Endothelial cell of umbilical vein (primary cell): ENCODE results near the gene FANK1. TPM values are rescaled to one million over a fixed set of nuclear protein-coding genes. Genes with fewer than 3 reads are reported as not detected.

ENCODE experiments used
- BruUV-seq: library from RNA; stranded (reverse); fragments of 400-500 nt; replicated peaks from 2 replicates; lab custom pipeline; 2021; lab: Mats Ljungman, UMichigan
- CTCF ChIA-PET: fragments of 300-600, 350-600 bp; sonication (Branson Sonifier 250); formaldehyde crosslinking; loops from one replicate; lab custom pipeline; 2021; ENCODE audit warnings: antibody characterized with exemption, inconsistent platforms; lab: Charles Lee
- POLR2A ChIA-PET: fragments of 300-600, 350-600 bp; sonication (Branson Sonifier 250); formaldehyde crosslinking; loops from one replicate; lab custom pipeline; 2021; ENCODE audit warnings: antibody characterized with exemption, inconsistent platforms; lab: Charles Lee
- DNase-seq: peaks from one replicate; pipeline ENCODE4 v3.0.0-alpha.2; 2011; ENCODE audit warnings: low read depth, low spot score
- FAIRE-seq: peaks from 2 replicates; lab custom pipeline; 2011; peaks lifted over from hg19 to GRCh38; lab: Jason Lieb, UNC
- H2AFZ ChIP-seq: 2 replicates; pipeline ENCODE4 v1.6.0; 2012; ENCODE audit warnings: low read depth, low read length, control low read depth, inconsistent platforms
- H3K27ac ChIP-seq: 2 replicates; pipeline ENCODE4 v1.5.1; 2011; ENCODE audit warnings: low read depth, mild to moderate bottlenecking, control low read depth, low read length, moderate library complexity; ENCODE audit not compliant: insufficient read depth
- H3K27me3 ChIP-seq, 2 experiments: 2 replicates each; pipeline versions ENCODE4 v1.6.0 to v1.6.1; 2011; ENCODE audit warnings: low read length in 2 of 2, mixed read lengths in 1 of 2; ENCODE audit not compliant: control insufficient read depth in 2 of 2, insufficient read depth in 2 of 2
- H3K36me3 ChIP-seq, 2 experiments: 2 replicates in 1 of 2; 3 replicates in 1 of 2; pipeline ENCODE4 v1.5.1; 2011; ENCODE audit warnings: low read length in 2 of 2, mild to moderate bottlenecking in 1 of 2, moderate library complexity in 1 of 2; ENCODE audit not compliant: control insufficient read depth in 2 of 2, insufficient read depth in 2 of 2; ENCODE audit errors: extremely low read depth in 1 of 2
- H3K4me1 ChIP-seq: 3 replicates; pipeline ENCODE4 v1.5.1; 2011; ENCODE audit warnings: mild to moderate bottlenecking, low read length; ENCODE audit not compliant: control insufficient read depth, insufficient read depth; ENCODE audit errors: extremely low read depth
- H3K4me2 ChIP-seq: 2 replicates; pipeline ENCODE4 v1.6.1; 2011; ENCODE audit warnings: low read length, control low read depth, mixed read lengths; ENCODE audit not compliant: insufficient read depth
- H3K4me3 ChIP-seq, 3 experiments: fragments of 200-600 bp in 1 of 3; sonication (generic), shearing (Covaris generic) in 1 of 3; replicated peaks in 1 of 3; 2 replicates each; pipeline ENCODE4 v1.5.1; 2011 to 2016; ENCODE audit warnings: control low read depth in 3 of 3, low read length in 3 of 3, mild to moderate bottlenecking in 2 of 3, inconsistent platforms in 1 of 3, low read depth in 1 of 3, moderate library complexity in 1 of 3; ENCODE audit not compliant: insufficient read depth in 1 of 3
- H3K79me2 ChIP-seq: 2 replicates; pipeline ENCODE4 v1.6.0; 2012; ENCODE audit warnings: low read length, inconsistent platforms; ENCODE audit not compliant: control insufficient read depth, insufficient read depth
- H3K9ac ChIP-seq: replicated peaks from 2 replicates; pipeline ENCODE3; 2011; ENCODE audit warnings: low read length, control low read depth; ENCODE audit not compliant: insufficient read depth; ENCODE audit errors: extremely low read depth
- H3K9me1 ChIP-seq: replicated peaks from 3 replicates; pipeline ENCODE4 v1.6.0; 2011; ENCODE audit warnings: mild to moderate bottlenecking, low read length; ENCODE audit not compliant: control insufficient read depth, insufficient read depth; ENCODE audit errors: extremely low read depth
- H3K9me3 ChIP-seq: replicated peaks from 2 replicates; pipeline ENCODE4 v1.5.1; 2012; ENCODE audit warnings: low read length, inconsistent platforms; ENCODE audit not compliant: control insufficient read depth, insufficient read depth
- H4K20me1 ChIP-seq: replicated peaks from 2 replicates; pipeline ENCODE3; 2011; ENCODE audit warnings: mild to moderate bottlenecking, low read length; ENCODE audit not compliant: control insufficient read depth, insufficient read depth; ENCODE audit errors: extremely low read depth
- CTCF ChIP-seq, 2 donors: IDR thresholded peaks; 1 replicate in 1 of 2; 2 replicates in 1 of 2; pipeline ENCODE4 v1.5.1; 2011; ENCODE audit warnings: low read length in 2 of 2, mild to moderate bottlenecking in 2 of 2, moderate library complexity in 2 of 2, control low read depth in 1 of 2, inconsistent platforms in 1 of 2, low read depth in 1 of 2; ENCODE audit not compliant: insufficient read depth in 1 of 2; ENCODE audit errors: extremely low read depth in 1 of 2
- EZH2 ChIP-seq: IDR thresholded peaks from 2 replicates; pipeline ENCODE4 v1.6.1; 2012; ENCODE audit warnings: borderline replicate concordance, low read depth, mild to moderate bottlenecking, moderate library complexity, low read length, inconsistent platforms; ENCODE audit not compliant: severe bottlenecking
- FOS ChIP-seq: IDR thresholded peaks from 2 replicates; pipeline ENCODE4 v1.6.1; 2011; ENCODE audit warnings: mild to moderate bottlenecking, low read length, moderate library complexity, borderline replicate concordance; ENCODE audit not compliant: insufficient read depth
- GATA2 ChIP-seq: IDR thresholded peaks from 2 replicates; pipeline ENCODE4 v1.7.0; 2011; ENCODE audit warnings: low read depth, mild to moderate bottlenecking, moderate library complexity, mixed read lengths, low read length; ENCODE audit not compliant: insufficient read length, insufficient read depth
- JUN ChIP-seq: IDR thresholded peaks from 2 replicates; pipeline ENCODE4 v1.6.1; 2011; ENCODE audit warnings: borderline replicate concordance, low read depth; ENCODE audit not compliant: insufficient read length, insufficient read depth
- MAX ChIP-seq: IDR thresholded peaks from 2 replicates; pipeline ENCODE4 v1.6.1; 2011; ENCODE audit not compliant: insufficient read depth, insufficient read length
- MYC ChIP-seq: IDR thresholded peaks from one replicate; pipeline ENCODE4 v1.6.1; 2011; ENCODE audit warnings: mild to moderate bottlenecking, low read depth, low read length
- POLR2A ChIP-seq: IDR thresholded peaks from 2 replicates; pipeline ENCODE4 v1.6.1; 2012; ENCODE audit warnings: low read depth, mild to moderate bottlenecking, control low read depth, low read length
- POLR2AphosphoS5 ChIP-seq: IDR thresholded peaks from 2 replicates; pipeline ENCODE4 v1.6.1; 2012; ENCODE audit warnings: low read depth, mild to moderate bottlenecking, control low read depth, low read length, moderate library complexity; ENCODE audit not compliant: insufficient read depth
- dilution Hi-C: fragments of 300-500 bp; cut with MboI; formaldehyde crosslinking; loops from one replicate; pipeline ENCODE4 v1.15.0; 2019; ENCODE audit warnings: low sequenced_read_pairs; ENCODE audit not compliant: extremely low pct_ligation_motif_present
- intact Hi-C: fragments of 100-400 bp; cut with micrococcal nuclease; formaldehyde crosslinking; loops from one replicate; pipeline ENCODE4 v1.10.0; 2022
- polyA plus RNA-seq, 4 experiments: library from polyadenylated mRNA; depleted of rRNA in 3 of 4; stranded (reverse) in 3 of 4; unstranded in 1 of 4; fragments of >200 nt; gene quantifications; 2 replicates each; pipeline versions ENCODE4 v1.2.1 to v1.2.3, GENCODE V29; 2011 to 2012; ENCODE audit warnings: missing spikeins in 1 of 4
- total RNA-seq: library from RNA; stranded (reverse); gene quantifications from 2 replicates; pipeline ENCODE4 v1.2.3, GENCODE V29; 2021

The FANK1 gene
- total and polyA plus RNA-seq, 2 donors (not counting 3 experiments of a cell fraction or from before 2014, with no cell fraction given) = 1.6 to 1.9 TPM

- TF ChIP-seq FOS = no peak
- TF ChIP-seq MAX = no peak
- no peak for TF ChIP-seq GATA2
- TF ChIP-seq POLR2A = no peak
- no peak for TF ChIP-seq EZH2
- no peak for TF ChIP-seq MYC
- TF ChIP-seq JUN = no peak
- no peak for TF ChIP-seq POLR2AphosphoS5
- TF ChIP-seq CTCF (IDR thresholded peaks at IDR 0.05; ENCODE audit: extremely low read depth in 1 of 2, insufficient read depth in 1 of 2, low read depth in 1 of 2, low read length in 2 of 2) = no peak
- H3K4me2 ChIP-seq = no peak overlapping the region
- H4K20me1 ChIP-seq = no peaks in the 10 kb centered on the region
- H3K27ac ChIP-seq = no peak overlapping the region
- intact Hi-C loops (loop anchor here (1.0 to 5.0 kb wide), 4 partner anchors 58 to 319 kb away; no protein-coding TSS in a partner anchor), dilution Hi-C loops (no loop called here)
- FAIRE-seq (no peak), DNase-seq (no peak)
- H3K79me2 ChIP-seq = no peaks in the 10 kb centered on the region
- no peak overlapping the region for H2AFZ ChIP-seq
- no peaks in the 10 kb centered on the region for H3K4me1 ChIP-seq
- H3K9ac ChIP-seq = no peak overlapping the region
- no peaks in the 10 kb centered on the region for H3K36me3 ChIP-seq
- no peak overlapping the region for H3K4me3 ChIP-seq
- no TSS peak for BruUV-seq
- no peaks in the 10 kb centered on the region for H3K27me3 ChIP-seq
- no peaks in the 10 kb centered on the region for H3K9me3 ChIP-seq
- H3K9me1 ChIP-seq = no peaks in the 10 kb centered on the region
- ChIA-PET POLR2A (no interaction called here), CTCF (interaction anchor here (1.0 to 6.6 kb wide), 8 partner anchors 9 to 765 kb away, joined by 3 to 88 read pairs (median 7); no protein-coding TSS in a partner anchor)
Measured at GRCh38 chr10:125983656-125984055, 87.3 kb downstream of the FANK1 start.
